Sigmoid colon (tissue), 7 donors: ENCODE measurements around the gene EHF. TPM values are rescaled to one million over a fixed set of nuclear protein-coding genes. Genes with fewer than 3 reads are reported as not detected.

Experiments used
- DNase-seq: peaks from one replicate; pipeline ENCODE4 v3.0.0-alpha.2; 2019
- H3K27ac ChIP-seq, 4 donors: fragments of 200-600 bp; sonication (generic); one replicate each; pipeline ENCODE4 v1.5.1; 2016 to 2019; ENCODE audit warnings: mild to moderate bottlenecking in 1 of 4
- H3K27me3 ChIP-seq, 3 donors: fragments of 200-600 bp; sonication (generic); one replicate each; pipeline ENCODE4 v1.5.1; 2019; ENCODE audit warnings: mild to moderate bottlenecking in 1 of 3
- H3K36me3 ChIP-seq, 4 donors: fragments of 200-600 bp; sonication (generic); one replicate each; pipeline ENCODE4 v1.5.1; 2016 to 2019
- H3K4me1 ChIP-seq, 4 donors: fragments of 200-600 bp; sonication (generic); one replicate each; pipeline ENCODE4 v1.5.1; 2017 to 2019
- H3K4me3 ChIP-seq, 4 donors: fragments of 200-600 bp; sonication (generic); one replicate each; pipeline ENCODE4 v1.5.1; 2017 to 2019; ENCODE audit warnings: mild to moderate bottlenecking in 2 of 4, moderate library complexity in 1 of 4
- H3K9me3 ChIP-seq, 4 donors: fragments of 200-600 bp in 3 of 4; sonication (generic) in 3 of 4; one replicate each; pipeline versions ENCODE4 v1.5.1 to v1.6.1; 2013 to 2019
- EP300 ChIP-seq, 4 donors: sonication (generic); formaldehyde crosslinking; IDR thresholded peaks; one replicate each; pipeline ENCODE4 v1.6.1; 2017; ENCODE audit warnings: antibody characterized with exemption in 4 of 4
- POLR2A ChIP-seq, 2 donors: fragments of 450-650 bp; IDR thresholded peaks; one replicate each; pipeline ENCODE4 v1.6.1; 2016; ENCODE audit warnings: antibody characterized with exemption in 2 of 2, mild to moderate bottlenecking in 2 of 2, moderate library complexity in 2 of 2
- POLR2AphosphoS5 ChIP-seq, 4 donors: sonication (generic); formaldehyde crosslinking; IDR thresholded peaks; one replicate each; pipeline ENCODE4 v1.6.1; 2017; ENCODE audit warnings: antibody characterized with exemption in 4 of 4
- WGBS, 2 donors: extraction: QIAGEN DNeasy Blood & Tissue Kit; methylation state at CpG; one replicate each; pipeline ENCODE4 v1.1.7; 2013; 5-methylcytosine and 5-hydroxymethylcytosine counted together
- intact Hi-C: fragments of 100-400 bp; cut with DNase I; formaldehyde crosslinking; loops from one replicate; pipeline ENCODE4 v1.15.1; 2023
- polyA plus RNA-seq, 3 donors: library from polyadenylated mRNA; stranded (reverse); fragments of 200-250 nt; gene quantifications; one replicate each; pipeline ENCODE4 v1.2.3, GENCODE V29; 2013
- total RNA-seq, 4 donors: library from RNA; depleted of rRNA; stranded (reverse); fragments of >200 nt; gene quantifications; one replicate each; pipeline ENCODE4 v1.1.0, GENCODE V29; 2016
- TF ChIP-seq, protein P1 (sequence below), 4 experiments: fragments of 450-650 bp in 3 of 4; fragments of 200-600 bp in 1 of 4; IDR thresholded peaks; one replicate each; pipeline ENCODE4 v1.5.1; 2016 to 2019; ENCODE audit warnings: antibody characterized with exemption in 4 of 4, mild to moderate bottlenecking in 3 of 4, moderate library complexity in 2 of 4
- donor health status: healthy with polysubstance abuse.
- donor health status: Bipolar disorder and iron deficiency.
- donor health status: healthy.

The EHF gene
- total and polyA plus RNA-seq, 7 donors = 1.4 to 151 (median 60.7) TPM; not detected in 2

DNA sequence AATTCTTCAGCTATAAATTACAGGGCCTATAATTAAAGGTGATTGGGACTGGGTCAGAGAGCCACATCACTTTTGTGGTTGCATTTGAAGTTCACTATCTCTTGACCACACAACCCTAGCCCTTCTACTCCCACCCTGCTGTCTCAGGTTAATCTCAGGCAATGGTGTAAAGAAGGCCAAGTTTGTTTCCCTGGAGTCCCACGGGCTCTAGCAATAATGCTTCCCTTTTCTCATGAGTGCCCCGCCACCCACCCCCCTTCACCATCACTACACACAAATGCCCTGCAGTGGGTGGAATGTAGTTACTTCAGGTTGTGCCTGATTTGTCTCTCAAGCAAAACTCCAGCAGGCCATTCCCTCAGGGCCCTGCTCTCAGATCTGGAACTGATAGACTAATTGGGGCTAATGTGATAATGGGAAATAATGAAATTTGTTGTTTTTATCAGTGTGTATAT is 1.8 kb upstream of the EHF start:
- no peak for DNase-seq
- 72 to 73% methylated on average over 2 of the region's 2 CpGs for WGBS, 2 donors
- no peak overlapping the region for H3K27ac ChIP-seq
- H3K9me3 ChIP-seq = no peaks in the 10 kb centered on the region
- no peak overlapping the region for H3K4me3 ChIP-seq
- TF ChIP-seq POLR2AphosphoS5 (IDR thresholded peaks at IDR 0.05) (no peak), POLR2A (IDR thresholded peaks at IDR 0.05) (no peak), EP300 (IDR thresholded peaks at IDR 0.05) (no peak)
- TF ChIP-seq, protein P1, sequence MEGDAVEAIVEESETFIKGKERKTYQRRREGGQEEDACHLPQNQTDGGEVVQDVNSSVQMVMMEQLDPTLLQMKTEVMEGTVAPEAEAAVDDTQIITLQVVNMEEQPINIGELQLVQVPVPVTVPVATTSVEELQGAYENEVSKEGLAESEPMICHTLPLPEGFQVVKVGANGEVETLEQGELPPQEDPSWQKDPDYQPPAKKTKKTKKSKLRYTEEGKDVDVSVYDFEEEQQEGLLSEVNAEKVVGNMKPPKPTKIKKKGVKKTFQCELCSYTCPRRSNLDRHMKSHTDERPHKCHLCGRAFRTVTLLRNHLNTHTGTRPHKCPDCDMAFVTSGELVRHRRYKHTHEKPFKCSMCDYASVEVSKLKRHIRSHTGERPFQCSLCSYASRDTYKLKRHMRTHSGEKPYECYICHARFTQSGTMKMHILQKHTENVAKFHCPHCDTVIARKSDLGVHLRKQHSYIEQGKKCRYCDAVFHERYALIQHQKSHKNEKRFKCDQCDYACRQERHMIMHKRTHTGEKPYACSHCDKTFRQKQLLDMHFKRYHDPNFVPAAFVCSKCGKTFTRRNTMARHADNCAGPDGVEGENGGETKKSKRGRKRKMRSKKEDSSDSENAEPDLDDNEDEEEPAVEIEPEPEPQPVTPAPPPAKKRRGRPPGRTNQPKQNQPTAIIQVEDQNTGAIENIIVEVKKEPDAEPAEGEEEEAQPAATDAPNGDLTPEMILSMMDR (IDR thresholded peaks at IDR 0.05) = no peak
- intact Hi-C loops = no loop called here
- H3K4me1 ChIP-seq = no peaks in the 10 kb centered on the region
- no peaks in the 10 kb centered on the region for H3K36me3 ChIP-seq
- H3K27me3 ChIP-seq = no peaks in the 10 kb centered on the region

DNA sequence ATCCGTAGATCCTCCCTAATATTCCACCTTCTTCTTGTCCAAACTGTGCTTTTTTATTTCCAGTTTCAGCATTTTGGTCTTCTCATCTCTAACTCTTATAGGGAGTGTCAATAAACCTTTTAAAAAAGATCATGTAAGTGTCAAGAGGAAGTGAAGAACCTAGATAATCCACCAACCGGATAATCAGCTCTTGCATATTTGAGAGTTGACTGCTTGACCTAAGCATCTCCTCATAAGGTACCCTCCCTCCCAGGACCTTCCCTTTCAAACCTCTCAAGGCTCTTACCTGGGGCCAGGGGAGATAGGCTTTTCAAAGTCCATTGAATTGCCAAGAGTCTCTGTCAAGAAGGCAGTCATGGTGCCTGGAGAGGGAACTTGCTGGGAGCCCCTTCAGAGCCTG is 691 bp upstream of the EHF start:
- 36 to 67% methylated on average over 2 of the region's 2 CpGs for WGBS, 2 donors

DNA sequence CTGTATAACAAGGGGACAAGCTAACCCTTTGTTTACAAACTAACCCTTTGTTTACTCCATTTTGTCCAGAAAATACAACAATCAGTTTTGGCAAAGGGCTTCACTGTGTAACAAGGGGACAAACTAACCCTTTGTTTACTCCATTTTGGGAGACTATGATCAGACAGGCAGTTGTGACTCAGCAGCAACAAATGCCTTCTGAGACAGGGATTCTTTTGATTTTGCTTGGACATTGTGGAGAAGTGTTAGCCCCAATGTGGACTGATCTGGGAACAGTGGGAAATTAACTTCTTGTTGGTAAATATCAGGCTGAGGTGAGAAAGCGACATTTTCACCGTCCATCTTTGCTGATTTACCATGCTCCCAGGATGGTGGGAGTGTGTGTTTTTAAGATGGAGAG is 983 bp downstream of the EHF start:
- Histone ChIP-seq H3K4me1 (no peaks in the 10 kb centered on the region), H3K27ac (no peak overlapping the region), H3K27me3 (peaks cover 0 to 6% (median 0%) of the 10 kb centered on the region in 3 donors), H3K9me3 (no peaks in the 10 kb centered on the region), H3K36me3 (no peaks in the 10 kb centered on the region), H3K4me3 (no peak overlapping the region)
- TF ChIP-seq POLR2AphosphoS5 (IDR thresholded peaks at IDR 0.05) (no peak), POLR2A (IDR thresholded peaks at IDR 0.05) (no peak), EP300 (IDR thresholded peaks at IDR 0.05) (no peak)
- TF ChIP-seq, protein P1 (IDR thresholded peaks at IDR 0.05) = no peak
- 15 to 69% methylated on average over 2 of the region's 2 CpGs for WGBS, 2 donors
- DNase-seq = no peak
- intact Hi-C loops = no loop called here

More for the DNA sequence above, 691 bp upstream of the EHF start:
- Histone ChIP-seq H3K36me3 (no peaks in the 10 kb centered on the region), H3K9me3 (no peaks in the 10 kb centered on the region), H3K27me3 (no peaks in the 10 kb centered on the region), H3K4me1 (no peaks in the 10 kb centered on the region), H3K4me3 (no peak overlapping the region), H3K27ac (no peak overlapping the region)
- no peak for DNase-seq
- TF ChIP-seq, protein P1 (IDR thresholded peaks at IDR 0.05) = no peak
- TF ChIP-seq POLR2A (IDR thresholded peaks at IDR 0.05) = no peak
- no peak for TF ChIP-seq POLR2AphosphoS5 (IDR thresholded peaks at IDR 0.05)
- TF ChIP-seq EP300 (IDR thresholded peaks at IDR 0.05) = no peak
- intact Hi-C loops = no loop called here

DNA sequence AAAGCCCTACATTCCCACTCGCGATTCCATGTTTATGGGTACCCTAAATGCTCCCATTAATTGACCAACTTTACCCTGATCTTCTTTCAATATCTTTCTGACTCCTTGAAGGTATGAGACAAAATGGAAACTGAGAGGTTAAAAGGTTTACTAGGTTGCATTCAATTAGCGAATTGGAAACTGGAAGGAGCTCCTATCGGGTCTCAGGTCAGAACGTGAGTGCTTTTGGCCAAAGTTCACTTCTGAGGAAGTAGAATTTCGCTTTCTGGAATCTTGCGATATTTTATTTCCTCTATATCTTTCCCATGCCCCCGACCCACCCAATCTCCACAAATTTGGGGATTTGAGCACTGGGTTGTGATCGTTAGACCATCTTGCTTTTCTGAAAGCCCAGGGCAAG is 2.6 kb downstream of the EHF start:
- no peak for DNase-seq
- Histone ChIP-seq H3K4me3 (no peak overlapping the region), H3K36me3 (no peaks in the 10 kb centered on the region), H3K27ac (no peak overlapping the region), H3K9me3 (no peaks in the 10 kb centered on the region), H3K27me3 (peaks cover 0 to 6% (median 0%) of the 10 kb centered on the region in 3 donors), H3K4me1 (no peaks in the 10 kb centered on the region)
- TF ChIP-seq EP300 (IDR thresholded peaks at IDR 0.05) (no peak), POLR2A (IDR thresholded peaks at IDR 0.05) (no peak), POLR2AphosphoS5 (IDR thresholded peaks at IDR 0.05) (no peak)
- TF ChIP-seq, protein P1 (IDR thresholded peaks at IDR 0.05) = no peak
- 12 to 64% methylated on average over 9 of the region's 9 CpGs for WGBS, 2 donors
- intact Hi-C loops = no loop called here

DNA sequence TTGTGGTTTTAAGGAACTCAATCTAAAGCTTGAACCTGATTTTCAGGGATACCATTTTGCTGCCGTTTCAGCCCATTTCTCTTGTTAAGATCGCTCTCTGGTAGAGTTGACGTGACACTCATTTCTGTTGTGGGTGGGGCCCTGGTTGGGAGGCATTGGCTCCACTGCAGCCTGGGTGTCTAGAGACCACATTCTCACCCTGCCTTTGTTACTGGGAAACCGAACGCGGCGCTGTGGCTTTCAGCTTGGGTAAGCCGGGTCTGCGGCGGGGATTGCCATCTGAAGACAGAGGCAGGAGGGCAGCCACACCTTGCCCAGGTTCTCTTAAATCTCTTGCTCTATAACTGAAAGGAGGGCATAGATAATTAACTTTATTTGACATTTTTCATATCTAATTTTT is 3.2 kb downstream of the EHF start:
- no peak for TF ChIP-seq POLR2A (IDR thresholded peaks at IDR 0.05)
- TF ChIP-seq, protein P1 (IDR thresholded peaks at IDR 0.05) = no peak
- no peak for TF ChIP-seq POLR2AphosphoS5 (IDR thresholded peaks at IDR 0.05)
- TF ChIP-seq EP300 (IDR thresholded peaks at IDR 0.05) = no peak
- no peak overlapping the region for H3K4me3 ChIP-seq

More for the DNA sequence above, 3.2 kb downstream of the EHF start:
- intact Hi-C loops = no loop called here
- H3K36me3 ChIP-seq = no peaks in the 10 kb centered on the region
- WGBS, 2 donors = 9 to 62% methylated on average over 10 of the region's 10 CpGs
- no peak overlapping the region for H3K27ac ChIP-seq
- H3K9me3 ChIP-seq = no peaks in the 10 kb centered on the region
- no peak for DNase-seq
- no peaks in the 10 kb centered on the region for H3K4me1 ChIP-seq
- peaks cover 0 to 6% (median 0%) of the 10 kb centered on the region in 3 donors for H3K27me3 ChIP-seq
